ENCODE results near the gene CDPF1. TPM values are rescaled to one million over a fixed set of nuclear protein-coding genes. Genes with fewer than 3 reads are reported as not detected.

CDPF1 gene
- polyA plus RNA-seq, 1 donor from 2014 or later, result 32.7 TPM

DNA sequence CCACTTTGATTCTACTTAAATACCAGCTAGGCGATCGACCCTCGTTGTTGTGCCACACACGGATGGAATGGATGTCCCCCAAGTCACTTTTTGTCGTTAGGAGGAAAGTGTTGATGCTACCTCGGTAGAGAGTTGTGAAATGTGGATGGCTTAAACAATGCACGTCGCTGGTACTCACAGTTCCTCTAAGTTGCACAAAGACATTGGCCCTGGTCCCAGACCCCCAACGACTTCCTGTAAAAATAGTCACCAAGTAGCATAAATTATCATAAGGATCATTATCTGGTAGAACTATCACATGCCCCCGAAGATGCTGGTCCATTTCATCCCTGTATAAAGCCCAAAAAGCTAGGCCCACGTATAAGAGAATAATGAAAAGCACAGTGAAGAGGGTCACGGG lies 9.3 kb upstream of the CDPF1 start:
- TF ChIP-seq, protein P1, sequence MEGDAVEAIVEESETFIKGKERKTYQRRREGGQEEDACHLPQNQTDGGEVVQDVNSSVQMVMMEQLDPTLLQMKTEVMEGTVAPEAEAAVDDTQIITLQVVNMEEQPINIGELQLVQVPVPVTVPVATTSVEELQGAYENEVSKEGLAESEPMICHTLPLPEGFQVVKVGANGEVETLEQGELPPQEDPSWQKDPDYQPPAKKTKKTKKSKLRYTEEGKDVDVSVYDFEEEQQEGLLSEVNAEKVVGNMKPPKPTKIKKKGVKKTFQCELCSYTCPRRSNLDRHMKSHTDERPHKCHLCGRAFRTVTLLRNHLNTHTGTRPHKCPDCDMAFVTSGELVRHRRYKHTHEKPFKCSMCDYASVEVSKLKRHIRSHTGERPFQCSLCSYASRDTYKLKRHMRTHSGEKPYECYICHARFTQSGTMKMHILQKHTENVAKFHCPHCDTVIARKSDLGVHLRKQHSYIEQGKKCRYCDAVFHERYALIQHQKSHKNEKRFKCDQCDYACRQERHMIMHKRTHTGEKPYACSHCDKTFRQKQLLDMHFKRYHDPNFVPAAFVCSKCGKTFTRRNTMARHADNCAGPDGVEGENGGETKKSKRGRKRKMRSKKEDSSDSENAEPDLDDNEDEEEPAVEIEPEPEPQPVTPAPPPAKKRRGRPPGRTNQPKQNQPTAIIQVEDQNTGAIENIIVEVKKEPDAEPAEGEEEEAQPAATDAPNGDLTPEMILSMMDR (IDR thresholded peaks at IDR 0.05; ENCODE audit: poor library complexity, severe bottlenecking), result no peak
- TF ChIP-seq TAF1 (IDR thresholded peaks at IDR 0.05; ENCODE audit: low read depth) (no peak), EZH2 (IDR thresholded peaks at IDR 0.05; ENCODE audit: borderline replicate concordance, insufficient read depth, low read length, poor library complexity, severe bottlenecking) (no peak), MXI1 (conservative IDR thresholded peaks at IDR 0.05; ENCODE audit: poor library complexity, severe bottlenecking) (no peak), SMC3 (conservative IDR thresholded peaks at IDR 0.05; ENCODE audit: poor library complexity) (no peak), RAD21 (conservative IDR thresholded peaks at IDR 0.05) (no peak), POLR2AphosphoS5 (IDR thresholded peaks at IDR 0.05) (no peak), EP300 (conservative IDR thresholded peaks at IDR 0.05; ENCODE audit: poor library complexity, severe bottlenecking) (no peak)
- TF ChIP-seq, protein P2, sequence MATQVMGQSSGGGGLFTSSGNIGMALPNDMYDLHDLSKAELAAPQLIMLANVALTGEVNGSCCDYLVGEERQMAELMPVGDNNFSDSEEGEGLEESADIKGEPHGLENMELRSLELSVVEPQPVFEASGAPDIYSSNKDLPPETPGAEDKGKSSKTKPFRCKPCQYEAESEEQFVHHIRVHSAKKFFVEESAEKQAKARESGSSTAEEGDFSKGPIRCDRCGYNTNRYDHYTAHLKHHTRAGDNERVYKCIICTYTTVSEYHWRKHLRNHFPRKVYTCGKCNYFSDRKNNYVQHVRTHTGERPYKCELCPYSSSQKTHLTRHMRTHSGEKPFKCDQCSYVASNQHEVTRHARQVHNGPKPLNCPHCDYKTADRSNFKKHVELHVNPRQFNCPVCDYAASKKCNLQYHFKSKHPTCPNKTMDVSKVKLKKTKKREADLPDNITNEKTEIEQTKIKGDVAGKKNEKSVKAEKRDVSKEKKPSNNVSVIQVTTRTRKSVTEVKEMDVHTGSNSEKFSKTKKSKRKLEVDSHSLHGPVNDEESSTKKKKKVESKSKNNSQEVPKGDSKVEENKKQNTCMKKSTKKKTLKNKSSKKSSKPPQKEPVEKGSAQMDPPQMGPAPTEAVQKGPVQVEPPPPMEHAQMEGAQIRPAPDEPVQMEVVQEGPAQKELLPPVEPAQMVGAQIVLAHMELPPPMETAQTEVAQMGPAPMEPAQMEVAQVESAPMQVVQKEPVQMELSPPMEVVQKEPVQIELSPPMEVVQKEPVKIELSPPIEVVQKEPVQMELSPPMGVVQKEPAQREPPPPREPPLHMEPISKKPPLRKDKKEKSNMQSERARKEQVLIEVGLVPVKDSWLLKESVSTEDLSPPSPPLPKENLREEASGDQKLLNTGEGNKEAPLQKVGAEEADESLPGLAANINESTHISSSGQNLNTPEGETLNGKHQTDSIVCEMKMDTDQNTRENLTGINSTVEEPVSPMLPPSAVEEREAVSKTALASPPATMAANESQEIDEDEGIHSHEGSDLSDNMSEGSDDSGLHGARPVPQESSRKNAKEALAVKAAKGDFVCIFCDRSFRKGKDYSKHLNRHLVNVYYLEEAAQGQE (IDR thresholded peaks at IDR 0.05; ENCODE audit: borderline replicate concordance), result no peak
- no peaks in the 10 kb centered on the region for H3K36me3 ChIP-seq (ENCODE audit: insufficient read depth, low read length)
- H3K27ac ChIP-seq (ENCODE audit: low read length), result no peak overlapping the region
- H3K9me3 ChIP-seq (ENCODE audit: low read length), result peaks cover 51% of the 10 kb centered on the region
- no peaks in the 10 kb centered on the region for H3K9me2 ChIP-seq (ENCODE audit: insufficient read depth, low read length)
- H3K4me2 ChIP-seq (ENCODE audit: low read length), result no peak overlapping the region
- no peaks in the 10 kb centered on the region for H4K20me1 ChIP-seq (ENCODE audit: insufficient read depth)
- H3F3A ChIP-seq (ENCODE audit: insufficient read depth, low read length, poor library complexity, severe bottlenecking), result no peaks in the 10 kb centered on the region
- H3K27me3 ChIP-seq (ENCODE audit: insufficient read depth, low read depth, low read length), result peaks cover 44% of the 10 kb centered on the region
- H3K79me2 ChIP-seq (replicated peaks; ENCODE audit: insufficient read depth, low read length), result no peaks in the 10 kb centered on the region
- H2AFZ ChIP-seq (ENCODE audit: low read depth, low read length), result no peak overlapping the region
- no peak overlapping the region for H3K4me3 ChIP-seq (ENCODE audit: low read length)
- no peak overlapping the region for H3K9ac ChIP-seq (ENCODE audit: low read length)

DNA sequence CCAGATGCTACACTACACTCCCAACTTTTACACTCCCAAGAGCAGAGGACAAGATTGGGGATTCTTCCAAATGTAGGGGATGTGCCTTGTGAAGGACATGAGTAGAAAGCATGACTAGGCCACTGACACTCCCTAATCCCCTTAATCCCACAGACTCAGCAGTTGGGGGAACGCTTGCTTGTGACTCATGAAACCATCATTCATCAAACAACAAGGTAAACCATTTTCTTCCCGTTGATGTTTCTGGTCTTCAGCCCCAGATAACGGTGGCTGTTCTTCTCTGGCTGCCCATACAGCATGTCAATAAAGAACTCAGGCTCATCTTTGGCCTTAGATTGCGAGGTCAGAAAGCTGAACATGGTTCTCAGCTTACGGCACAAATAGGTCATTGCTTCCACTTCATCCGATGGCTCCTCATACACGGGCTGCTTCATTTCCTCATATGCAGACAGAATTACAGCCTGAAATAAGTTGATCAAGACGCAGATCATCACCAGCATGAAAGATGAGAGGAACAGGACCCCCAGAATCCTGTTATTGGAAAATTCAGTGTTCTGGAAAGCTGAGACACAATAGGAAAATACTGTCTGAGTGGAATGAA lies 6.4 kb upstream of the CDPF1 start:
- Histone ChIP-seq H3K4me3 (ENCODE audit: low read length) (no peak overlapping the region), H3K4me2 (ENCODE audit: low read length) (no peak overlapping the region), H3F3A (ENCODE audit: insufficient read depth, low read length, poor library complexity, severe bottlenecking) (no peaks in the 10 kb centered on the region), H4K20me1 (ENCODE audit: insufficient read depth) (no peaks in the 10 kb centered on the region), H3K27ac (ENCODE audit: low read length) (no peak overlapping the region), H3K36me3 (ENCODE audit: insufficient read depth, low read length) (no peaks in the 10 kb centered on the region), H3K79me2 (replicated peaks; ENCODE audit: insufficient read depth, low read length) (no peaks in the 10 kb centered on the region), H3K9me3 (ENCODE audit: low read length) (peaks cover 34% of the 10 kb centered on the region), H2AFZ (ENCODE audit: low read depth, low read length) (no peak overlapping the region), H3K27me3 (ENCODE audit: insufficient read depth, low read depth, low read length) (peaks cover 19% of the 10 kb centered on the region), H3K9me2 (ENCODE audit: insufficient read depth, low read length) (no peaks in the 10 kb centered on the region), H3K9ac (ENCODE audit: low read length) (no peak overlapping the region)
- no peak for TF ChIP-seq EZH2 (IDR thresholded peaks at IDR 0.05; ENCODE audit: borderline replicate concordance, insufficient read depth, low read length, poor library complexity, severe bottlenecking)
- TF ChIP-seq, protein P1 (IDR thresholded peaks at IDR 0.05; ENCODE audit: poor library complexity, severe bottlenecking), result no peak
- no peak for TF ChIP-seq MXI1 (conservative IDR thresholded peaks at IDR 0.05; ENCODE audit: poor library complexity, severe bottlenecking)
- TF ChIP-seq EP300 (conservative IDR thresholded peaks at IDR 0.05; ENCODE audit: poor library complexity, severe bottlenecking), result no peak
- no peak for TF ChIP-seq TAF1 (IDR thresholded peaks at IDR 0.05; ENCODE audit: low read depth)
- TF ChIP-seq POLR2AphosphoS5 (IDR thresholded peaks at IDR 0.05), result no peak
- TF ChIP-seq, protein P2 (IDR thresholded peaks at IDR 0.05; ENCODE audit: borderline replicate concordance), result no peak
- no peak for TF ChIP-seq SMC3 (conservative IDR thresholded peaks at IDR 0.05; ENCODE audit: poor library complexity)
- no peak for TF ChIP-seq RAD21 (conservative IDR thresholded peaks at IDR 0.05)
